H9 (cell line): ENCODE results near the gene FNDC3B. TPM values are rescaled to one million over a fixed set of nuclear protein-coding genes. Genes with fewer than 3 reads are reported as not detected.

Experiments used
- DNase-seq: peaks from one replicate; pipeline ENCODE4 v3.0.0-alpha.2; 2017
- H2AFZ ChIP-seq: one replicate; pipeline ENCODE4 v1.6.1; 2013; ENCODE audit warnings: mild to moderate bottlenecking, low read length, control low read depth, moderate library complexity
- H2AK5ac ChIP-seq: 2 replicates; pipeline ENCODE4 v1.6.1; 2013; ENCODE audit warnings: low read length, control low read depth, mixed read lengths; ENCODE audit not compliant: insufficient read length
- H2BK120ac ChIP-seq: one replicate; pipeline ENCODE4 v1.6.1; 2013; ENCODE audit warnings: low read depth, mild to moderate bottlenecking, low read length, control low read depth, inconsistent platforms; ENCODE audit not compliant: poor library complexity, severe bottlenecking
- H2BK12ac ChIP-seq: 2 replicates; pipeline ENCODE4 v1.6.1; 2013; ENCODE audit warnings: low read length, control low read depth, mixed read lengths, low read depth; ENCODE audit not compliant: insufficient read length
- H2BK15ac ChIP-seq: 2 replicates; pipeline ENCODE4 v1.6.1; 2013; ENCODE audit warnings: low read depth, low read length, control low read depth
- H2BK20ac ChIP-seq: one replicate; pipeline ENCODE4 v1.6.1; 2013; ENCODE audit warnings: low read depth, mild to moderate bottlenecking, low read length, control low read depth, inconsistent platforms; ENCODE audit not compliant: poor library complexity, severe bottlenecking
- H2BK5ac ChIP-seq: 2 replicates; pipeline ENCODE4 v1.6.1; 2013; ENCODE audit warnings: low read length, control low read depth, mixed read lengths; ENCODE audit not compliant: insufficient read length
- H3K14ac ChIP-seq: 2 replicates; pipeline ENCODE4 v1.6.1; 2013; ENCODE audit warnings: low read length, control low read depth; ENCODE audit not compliant: insufficient read depth
- H3K18ac ChIP-seq: 2 replicates; pipeline ENCODE4 v1.6.1; 2013; ENCODE audit warnings: low read depth, mild to moderate bottlenecking, mixed read lengths, low read length, control low read depth; ENCODE audit not compliant: insufficient read length
- H3K23ac ChIP-seq: 2 replicates; pipeline ENCODE4 v1.6.1; 2013; ENCODE audit warnings: low read length, control low read depth, mixed read lengths, low read depth; ENCODE audit not compliant: insufficient read length
- H3K23me2 ChIP-seq: 2 replicates; pipeline ENCODE4 v1.6.1; 2013; ENCODE audit warnings: low read depth, mild to moderate bottlenecking, mixed read lengths, low read length, control low read depth; ENCODE audit not compliant: insufficient read length, poor library complexity, severe bottlenecking
- H3K27ac ChIP-seq: 2 replicates; pipeline ENCODE4 v1.5.1; 2013; ENCODE audit warnings: low read length, control low read depth, mixed read lengths, low read depth; ENCODE audit not compliant: insufficient read length
- H3K27me3 ChIP-seq: 2 replicates; pipeline ENCODE4 v1.6.1; 2013; ENCODE audit warnings: low read length, control low read depth, inconsistent platforms; ENCODE audit not compliant: insufficient read depth
- H3K4ac ChIP-seq: 2 replicates; pipeline ENCODE4 v1.6.1; 2013; ENCODE audit warnings: low read depth, mild to moderate bottlenecking, control low read depth, inconsistent platforms, low read length, moderate library complexity
- H3K4me1 ChIP-seq: 2 replicates; pipeline ENCODE4 v1.6.1; 2013; ENCODE audit warnings: low read length, control low read depth, inconsistent platforms; ENCODE audit not compliant: insufficient read depth
- H3K4me2 ChIP-seq: 2 replicates; pipeline ENCODE4 v1.6.1; 2013; ENCODE audit warnings: low read length, control low read depth, mixed read lengths; ENCODE audit not compliant: insufficient read length, insufficient read depth
- H3K56ac ChIP-seq: 2 replicates; pipeline ENCODE4 v1.6.1; 2013; ENCODE audit warnings: low read depth, mild to moderate bottlenecking, mixed read lengths, low read length, control low read depth; ENCODE audit not compliant: insufficient read length
- H3K79me1 ChIP-seq: 2 replicates; pipeline ENCODE4 v1.6.1; 2013; ENCODE audit warnings: low read depth, mild to moderate bottlenecking, moderate library complexity, low read length, control low read depth, inconsistent platforms; ENCODE audit not compliant: insufficient read depth, poor library complexity, severe bottlenecking
- H3K79me2 ChIP-seq: 2 replicates; pipeline ENCODE4 v1.6.1; 2013; ENCODE audit warnings: low read length, control low read depth, inconsistent platforms; ENCODE audit not compliant: insufficient read depth
- H3K9ac ChIP-seq: 2 replicates; pipeline ENCODE4 v1.6.1; 2013; ENCODE audit warnings: low read length, control low read depth, mixed read lengths; ENCODE audit not compliant: insufficient read length; ENCODE audit errors: extremely low read depth
- H3K9me3 ChIP-seq: one replicate; pipeline ENCODE4 v1.6.1; 2013; ENCODE audit warnings: low read depth, low read length, inconsistent platforms; ENCODE audit not compliant: control insufficient read depth
- H3T11ph ChIP-seq: one replicate; pipeline ENCODE4 v1.6.1; 2013; ENCODE audit warnings: mild to moderate bottlenecking, low read length, control low read depth, inconsistent platforms
- H4K20me1 ChIP-seq: one replicate; pipeline ENCODE4 v1.6.1; 2013; ENCODE audit not compliant: control insufficient read depth, insufficient read length, insufficient read depth
- H4K5ac ChIP-seq: 2 replicates; pipeline ENCODE4 v1.6.1; 2013; ENCODE audit warnings: low read depth, mild to moderate bottlenecking, mixed read lengths, low read length, control low read depth; ENCODE audit not compliant: insufficient read length
- H4K8ac ChIP-seq: replicated peaks from 2 replicates; pipeline ENCODE4 v1.6.1; 2013; ENCODE audit warnings: low read length, control low read depth, mixed read lengths, low read depth; ENCODE audit not compliant: insufficient read length
- H4K91ac ChIP-seq: 2 replicates; pipeline ENCODE4 v1.6.1; 2013; ENCODE audit warnings: low read depth, mild to moderate bottlenecking, moderate library complexity, mixed read lengths, low read length, control low read depth; ENCODE audit not compliant: insufficient read length
- H3K27ac Mint-ChIP-seq, 3 experiments: 2 replicates in 2 of 3; 3 replicates in 1 of 3; pipeline ENCODE4 v1.8.0; 2020 to 2021; ENCODE audit warnings: mixed read lengths in 3 of 3, mild to moderate bottlenecking in 1 of 3, moderate library complexity in 1 of 3
- H3K27me3 Mint-ChIP-seq: 2 replicates; pipeline ENCODE4 v1.8.0; 2021; ENCODE audit warnings: low read depth, mild to moderate bottlenecking, moderate library complexity, mixed read lengths
- H3K36me3 Mint-ChIP-seq, 3 experiments: 2 replicates in 2 of 3; 3 replicates in 1 of 3; pipeline ENCODE4 v1.8.0; 2020 to 2021; ENCODE audit warnings: low read depth in 3 of 3, mixed read lengths in 3 of 3; ENCODE audit not compliant: insufficient read depth in 1 of 3
- H3K4me1 Mint-ChIP-seq, 2 experiments: 2 replicates each; pipeline ENCODE4 v1.8.0; 2020; ENCODE audit warnings: mixed read lengths in 2 of 2
- H3K4me3 Mint-ChIP-seq, 2 experiments: 2 replicates in 1 of 2; 3 replicates in 1 of 2; pipeline ENCODE4 v1.8.0; 2020 to 2021; ENCODE audit warnings: mild to moderate bottlenecking in 2 of 2, mixed read lengths in 2 of 2, moderate library complexity in 1 of 2
- H3K9me3 Mint-ChIP-seq, 2 experiments: 2 replicates in 1 of 2; 3 replicates in 1 of 2; pipeline ENCODE4 v1.8.0; 2020; ENCODE audit warnings: mild to moderate bottlenecking in 2 of 2, mixed read lengths in 2 of 2, moderate library complexity in 1 of 2
- CTCF ChIP-seq: fragments of 200-600 bp; sonication (generic); conservative IDR thresholded peaks from 3 replicates; pipeline ENCODE4 v1.8.0; 2021; ENCODE audit warnings: antibody characterized with exemption, mild to moderate bottlenecking
- WGBS: extraction: QIAGEN DNeasy Blood & Tissue Kit; methylation state at CpG from one replicate; pipeline ENCODE4 v1.1.7; 2013; ENCODE audit warnings: missing lambda C conversion rate, low lambda C conversion rate, mixed read lengths; ENCODE audit not compliant: insufficient read length; ENCODE audit errors: extremely low coverage; 5-methylcytosine and 5-hydroxymethylcytosine counted together
- total RNA-seq: library from RNA; stranded (reverse); gene quantifications from 2 replicates; pipeline ENCODE4 v1.2.1, GENCODE V29; 2021

Gene FNDC3B
- total RNA-seq, 1 experiment from 2014 or later, result 43.8 TPM

- Histone ChIP-seq H3K56ac (no peak overlapping the region), H2BK20ac (no peak overlapping the region), H2BK120ac (no peak overlapping the region), H3K27me3 (no peaks in the 10 kb centered on the region), H3K14ac (no peak overlapping the region), H3K79me2 (peaks cover 22% of the 10 kb centered on the region; the same call in 1 of the 2 replicates), H3K23ac (no peak overlapping the region), H4K8ac (no peak overlapping the region), H3K9ac (no peak overlapping the region), H3K18ac (no peak overlapping the region), H3T11ph (no peak overlapping the region), H2AFZ (no peak overlapping the region), H2BK12ac (no peak overlapping the region), H3K9me3 (no peaks in the 10 kb centered on the region), H4K91ac (no peak overlapping the region), H3K4me2 (no peak overlapping the region), H2BK5ac (no peak overlapping the region), H2BK15ac (no peak overlapping the region), H3K4ac (no peak overlapping the region), H3K23me2 (no peaks in the 10 kb centered on the region), H3K27ac (no peak overlapping the region), H3K79me1 (peaks cover 15% of the 10 kb centered on the region), H3K4me1 (peaks cover 8% of the 10 kb centered on the region), H4K5ac (no peak overlapping the region), H2AK5ac (no peak overlapping the region), H4K20me1 (peaks cover 2% of the 10 kb centered on the region)
- H3K36me3 Mint-ChIP-seq, result peaks cover 11 to 14% (median 13%) of the 10 kb centered on the region in 3 experiments
- H3K4me1 Mint-ChIP-seq, result peaks cover 25 to 26% of the 10 kb centered on the region in 2 experiments
- no peak for TF ChIP-seq CTCF
- no peaks in the 10 kb centered on the region; a peak in 1 of 5 replicates for H3K9me3 Mint-ChIP-seq
- 0 out of 7 replicates have a peak overlapping the region, but pooled peaks of 1 of the 3 experiments have one; percentile 58 for H3K27ac Mint-ChIP-seq
- no peaks in the 10 kb centered on the region for H3K27me3 Mint-ChIP-seq
- no peak for DNase-seq
- no CpG with 5 or more reads among the region's 3 CpGs for WGBS
- H3K4me3 Mint-ChIP-seq, result no peak overlapping the region
Observed at GRCh38 chr3:172062761-172063160, 23.4 kb downstream of the FNDC3B start.
